GM20000 (cell line): ENCODE measurements around the gene MMD.
"Not testable (repeated sequence)": the region's sequence is repeated elsewhere in the genome, so short reads cannot be mapped to it uniquely, and the experiment has no call there.

Experiments used
- DNase-seq: peaks from one replicate; pipeline ENCODE4 v3.0.0; 2012; ENCODE audit warnings: low spot score
- CTCF ChIP-seq: IDR thresholded peaks from 2 replicates; pipeline ENCODE4 v1.5.1; 2012; ENCODE audit warnings: mild to moderate bottlenecking, control low read depth; ENCODE audit errors: extremely low read depth, missing control alignments

Gene MMD

DNA sequence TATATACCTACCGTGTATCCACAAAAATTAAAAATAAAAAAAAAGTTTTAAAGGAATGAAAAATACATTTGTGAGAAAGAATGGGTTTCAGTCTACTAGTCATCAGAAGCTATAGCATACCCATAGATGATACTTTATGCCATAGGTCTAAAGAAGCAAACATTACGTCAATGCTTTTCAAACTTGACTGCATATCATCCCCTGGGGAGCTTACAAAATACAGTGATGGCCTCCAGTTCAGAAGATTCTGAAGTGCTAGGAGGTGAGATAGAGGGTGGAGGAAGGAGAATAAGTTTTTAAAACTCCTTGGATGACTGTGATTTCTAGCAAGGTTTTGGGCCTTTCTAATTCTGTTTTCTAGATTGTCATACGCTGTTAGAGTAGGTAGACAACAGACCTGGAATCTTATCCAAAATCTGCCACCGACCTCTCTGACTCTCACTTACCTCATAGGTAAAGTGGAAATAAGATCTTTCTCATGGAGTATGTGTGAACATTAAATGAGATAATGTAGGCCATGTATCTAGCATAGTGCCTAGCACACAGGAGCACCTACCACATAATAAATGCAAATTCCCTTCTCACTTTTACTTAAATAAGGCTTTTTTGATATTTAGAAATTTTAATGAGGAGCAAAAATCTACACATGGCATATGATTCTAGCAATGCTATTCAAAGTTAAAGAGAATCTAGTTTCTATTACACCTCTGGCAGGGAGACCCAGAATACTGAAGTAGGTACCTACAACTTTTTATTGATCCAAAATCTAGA, 12.4 kb downstream of the MMD start:
- DNase-seq = no peak
- no peak for TF ChIP-seq CTCF

DNA sequence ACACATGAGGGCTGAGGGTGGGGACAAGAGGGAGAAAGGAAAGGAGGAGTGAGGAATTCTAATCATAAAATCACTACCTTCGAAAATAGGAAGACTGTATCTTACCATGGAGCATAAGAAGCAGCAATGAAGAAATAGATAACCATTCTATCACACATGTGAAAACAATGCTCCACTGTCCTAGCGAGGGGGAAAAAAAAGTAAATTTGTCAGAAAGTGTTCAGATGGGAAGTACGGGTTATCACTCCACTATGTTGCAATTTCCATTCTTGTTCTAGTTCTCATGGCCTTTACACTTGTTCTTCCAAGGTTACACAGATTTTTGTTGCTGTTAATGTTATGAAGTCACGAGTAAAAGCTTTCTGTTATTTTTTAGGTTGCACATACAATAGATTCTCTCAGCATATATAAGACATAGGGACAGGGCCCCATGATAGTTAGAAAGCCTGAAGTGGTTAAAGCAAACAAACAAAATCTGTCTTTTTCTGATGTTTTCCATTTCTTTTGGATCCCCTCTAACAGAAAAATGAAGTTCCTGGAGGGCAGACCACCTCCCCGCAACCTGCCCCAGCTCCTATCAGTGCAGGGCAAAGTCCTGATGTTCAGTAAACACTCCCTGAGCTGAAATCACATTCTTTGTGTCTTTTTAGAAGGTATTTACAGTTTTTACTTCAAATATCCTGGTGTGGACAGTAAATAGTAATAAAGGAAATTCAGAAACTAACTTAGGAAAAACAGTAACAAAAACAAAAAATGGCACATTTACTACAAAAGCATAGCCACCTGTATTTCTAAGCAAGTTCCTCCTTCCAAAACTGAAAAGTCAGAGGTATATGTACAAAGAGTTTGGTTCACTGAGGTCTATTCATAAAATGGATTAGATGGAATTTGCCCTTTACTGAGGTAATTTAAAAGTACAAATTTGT, 13.7 kb downstream of the MMD start:
- TF ChIP-seq CTCF = no peak
- no peak for DNase-seq

- no peak for DNase-seq
- TF ChIP-seq CTCF = no peak
Measured at GRCh38 chr17:55405600-55405999, 16.0 kb downstream of the MMD start.

DNA sequence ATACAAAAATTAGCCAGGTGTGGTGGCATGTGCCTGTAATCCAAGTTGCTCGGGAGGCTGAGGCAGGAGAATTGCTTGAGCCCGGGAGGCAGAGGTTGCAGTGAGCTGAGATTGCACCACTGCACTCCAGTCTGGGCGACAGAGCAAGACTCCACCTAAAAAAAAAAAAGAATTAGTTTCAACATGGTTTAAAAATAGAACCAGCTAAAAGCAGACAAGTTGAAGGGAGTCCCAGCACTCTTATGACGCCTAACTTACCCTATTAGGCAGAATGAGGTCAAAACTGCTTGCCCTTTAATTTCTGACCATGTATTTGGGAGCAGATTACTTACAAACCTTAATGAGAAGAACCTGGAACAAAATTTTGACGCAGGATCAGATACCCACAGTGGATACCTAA, 17.4 kb downstream of the MMD start:
- not testable (repeated sequence) for DNase-seq

- DNase-seq = no peak
Measured at GRCh38 chr17:55402374-55402773, 19.3 kb downstream of the MMD start.

DNA sequence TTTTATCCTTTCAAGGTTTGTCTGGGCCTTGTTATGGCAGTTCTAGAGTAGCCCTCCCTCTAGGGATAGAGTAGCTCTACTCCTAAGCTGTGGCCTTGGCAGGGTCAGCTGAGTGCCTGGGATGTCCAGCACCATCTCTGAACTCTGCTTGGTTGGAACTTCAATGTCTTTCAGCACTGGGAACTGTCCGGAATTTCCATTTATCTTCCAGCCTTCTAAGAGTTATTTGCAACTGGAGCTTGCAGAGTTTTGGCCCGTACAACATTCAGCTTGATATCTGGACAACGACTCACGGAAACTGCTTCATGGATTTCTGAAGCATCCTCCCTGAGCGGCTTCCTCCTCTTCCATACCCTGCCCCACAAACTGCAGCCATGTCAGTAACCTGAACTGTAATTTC, 22.9 kb downstream of the MMD start:
- DNase-seq = no peak
- no peak for TF ChIP-seq CTCF

More at GRCh38 chr17:55402374-55402773, 19.3 kb downstream of the MMD start:
- TF ChIP-seq CTCF = no peak

- DNase-seq = no peak
- no peak for TF ChIP-seq CTCF
Measured at GRCh38 chr17:55395803-55396505, 25.7 kb downstream of the MMD start.
